ENCODE measurements around the gene TRPC4AP.

- TF ChIP-seq CTCF (IDR thresholded peaks at IDR 0.05) (no peak), POLR2A (IDR thresholded peaks at IDR 0.05) (peak in 1 of 2 donors; percentile 21)
Observed at GRCh38 chr20:34984756-34985261, 107.8 kb downstream of the TRPC4AP start.
